Measurements from ENCODE around the gene SPINK1.
"Not testable (repeated sequence)": the region's sequence is repeated elsewhere in the genome, so short reads cannot be mapped to it uniquely, and the experiment has no call there.

SPINK1 gene, protein sequence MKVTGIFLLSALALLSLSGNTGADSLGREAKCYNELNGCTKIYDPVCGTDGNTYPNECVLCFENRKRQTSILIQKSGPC

GRCh38 chr5:147831465-147831864, at the start of gene SPINK1:
Gene SPINK1 (minus strand): TSS chr5:147831671. CDS start chr5:147831577, 94 bp downstream.
- no peak for DNase-seq

GRCh38 chr5:147880487-147880886, 49.0 kb upstream of the SPINK1 start:
- no peak for DNase-seq

DNA sequence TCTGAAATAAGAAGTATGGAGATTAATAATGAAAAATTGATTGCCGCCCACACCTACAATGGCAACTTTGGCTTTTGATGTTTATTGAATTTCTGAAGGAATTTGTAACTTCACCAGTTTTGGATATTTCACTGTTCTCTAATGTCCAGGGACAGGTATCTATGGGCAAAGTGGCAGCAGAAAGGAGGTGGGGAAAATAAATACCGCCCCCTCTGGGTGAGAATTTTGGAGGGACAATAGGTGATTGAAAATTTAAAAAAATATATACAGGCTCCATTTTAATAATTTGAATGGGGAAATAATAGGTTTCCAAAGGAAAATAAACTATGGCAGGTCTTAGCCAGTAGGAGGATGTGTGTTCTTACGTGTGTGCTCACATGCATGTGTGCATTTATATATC, 48.3 kb upstream of the SPINK1 start:
- no peak for DNase-seq

- DNase-seq: no peak
Observed at GRCh38 chr5:147878066-147878759, 46.7 kb upstream of the SPINK1 start, which contains the start of gene SCGB3A2. Gene SCGB3A2 (plus strand): TSS chr5:147878711. CDS start chr5:147878804, 93 bp downstream.

DNA sequence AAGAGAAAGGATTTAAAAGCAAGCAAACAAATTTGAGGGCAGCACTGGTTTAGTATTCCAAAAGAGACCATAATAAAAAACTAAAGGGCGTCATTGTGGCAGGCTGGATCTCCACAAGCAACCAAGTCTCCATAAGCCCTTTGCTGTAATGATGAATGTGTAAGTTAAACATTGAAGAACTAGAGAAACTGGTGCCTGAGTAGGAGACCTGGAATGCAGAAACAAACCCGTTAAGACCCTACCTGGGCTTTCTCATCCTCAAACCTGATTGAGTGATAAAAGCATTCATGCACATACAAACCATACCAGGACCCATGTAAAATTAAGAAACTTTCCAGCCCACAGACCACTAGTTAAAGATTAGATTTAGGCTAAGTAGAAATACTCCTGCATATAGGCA, 45.2 kb upstream of the SPINK1 start:
- DNase-seq: no peak

- DNase-seq: no peak
Observed at GRCh38 chr5:147876141-147876540, 44.7 kb upstream of the SPINK1 start.

- no peak for DNase-seq
Observed at GRCh38 chr5:147874910-147875367, 43.5 kb upstream of the SPINK1 start.

DNA sequence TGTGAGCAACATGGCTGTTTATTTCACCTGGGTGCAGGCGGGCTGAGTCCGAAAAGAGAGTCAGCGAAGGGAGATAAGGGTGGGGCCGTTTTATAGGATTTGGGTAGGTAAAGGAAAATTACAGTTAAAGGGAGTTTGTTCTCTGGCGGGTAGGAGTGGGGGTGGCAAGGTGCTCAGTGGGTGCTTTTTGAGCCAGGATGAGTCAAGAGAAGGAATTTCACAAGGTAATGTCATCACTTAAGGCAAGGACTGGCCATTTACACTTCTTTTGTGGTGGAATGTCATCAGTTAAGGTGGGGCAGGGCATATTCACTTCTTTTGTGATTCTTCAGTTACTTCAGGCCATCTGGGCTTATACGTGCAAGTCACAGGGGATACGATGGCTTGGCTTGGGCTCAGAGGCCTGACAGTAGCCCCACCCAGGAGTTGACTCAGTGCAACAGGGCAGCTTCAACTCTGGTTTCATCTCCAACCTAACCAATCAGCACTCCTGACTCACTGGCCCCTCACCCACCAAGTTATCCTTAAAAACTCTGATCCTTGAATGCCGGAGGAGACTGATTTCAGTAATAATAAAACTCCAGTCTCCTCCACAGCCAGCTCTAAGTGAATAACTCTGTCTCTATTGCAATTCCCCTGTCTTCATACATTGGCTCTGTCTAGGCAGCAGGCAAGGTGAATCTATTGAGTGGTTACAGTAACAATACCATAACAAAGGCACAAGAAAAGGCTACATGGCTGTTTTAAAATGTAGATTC, 42.8 kb upstream of the SPINK1 start:
- DNase-seq: not testable (repeated sequence)

- DNase-seq: not testable (repeated sequence)
Observed at GRCh38 chr5:147872744-147873435, 41.4 kb upstream of the SPINK1 start.

DNA sequence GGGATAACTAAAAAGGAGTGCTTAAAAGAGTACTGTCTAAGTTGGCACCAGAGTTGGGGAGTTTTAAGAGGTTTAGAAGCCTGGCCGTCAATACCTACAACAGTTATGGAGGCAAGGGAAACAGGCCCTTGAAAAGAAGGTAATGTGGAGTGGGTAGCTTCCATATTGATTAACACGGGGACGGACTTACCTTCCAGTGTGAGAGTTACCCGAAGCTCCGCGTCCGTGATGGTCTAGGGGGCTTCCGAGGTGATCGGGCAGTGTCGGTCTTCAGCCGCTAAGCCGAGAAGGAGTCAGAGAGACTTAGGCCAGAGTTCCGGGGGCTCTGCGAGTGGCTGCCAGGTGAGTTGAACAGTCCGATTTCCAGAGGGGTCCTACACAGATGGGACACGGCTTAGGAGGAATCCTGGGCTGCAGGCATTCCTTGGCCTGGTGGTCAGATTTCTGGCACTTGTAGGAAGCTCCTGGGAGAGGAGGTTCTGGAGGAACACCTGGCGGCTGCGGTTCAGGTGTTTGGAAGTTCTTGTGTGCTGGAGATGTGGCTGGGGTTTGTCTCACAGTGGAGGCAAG, 40.6 kb upstream of the SPINK1 start:
- not testable (repeated sequence) for DNase-seq

- DNase-seq: not testable (repeated sequence)
Observed at GRCh38 chr5:147869892-147870291, 38.4 kb upstream of the SPINK1 start.

GRCh38 chr5:147869112-147869511, 37.6 kb upstream of the SPINK1 start:
- no peak for DNase-seq

DNA sequence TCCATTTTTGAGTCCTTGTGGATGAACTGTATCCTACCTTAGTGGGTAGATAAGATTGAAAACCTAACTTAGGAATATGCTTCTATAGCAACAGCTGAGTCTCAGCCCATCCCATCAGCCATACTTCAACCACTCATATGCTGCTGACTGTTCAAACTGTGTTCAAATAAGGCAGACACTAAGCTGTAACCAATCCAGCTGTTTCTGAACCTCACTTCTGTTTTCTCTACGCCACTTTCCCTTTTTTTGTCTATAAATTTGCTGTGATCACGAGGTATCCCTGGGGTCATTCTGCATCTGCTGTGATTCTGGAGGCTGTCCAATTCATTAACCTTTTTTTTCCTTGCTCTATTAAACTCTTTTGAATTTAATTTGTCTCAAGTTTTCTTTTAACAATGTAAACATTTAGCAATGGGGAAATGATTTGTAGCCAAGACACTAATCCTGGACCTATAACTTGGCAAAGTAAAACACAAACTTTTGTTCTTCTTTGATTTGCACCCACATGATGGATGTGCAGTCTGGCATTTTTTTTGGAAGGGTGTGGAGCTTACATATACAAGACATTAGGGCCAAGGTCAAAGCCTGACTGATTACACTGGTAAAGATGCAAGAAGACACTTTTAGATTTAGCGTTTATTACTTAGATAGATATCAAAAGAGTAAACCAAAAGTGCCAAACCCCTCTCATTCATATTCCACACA, 32.1 kb upstream of the SPINK1 start:
- no peak for DNase-seq

DNA sequence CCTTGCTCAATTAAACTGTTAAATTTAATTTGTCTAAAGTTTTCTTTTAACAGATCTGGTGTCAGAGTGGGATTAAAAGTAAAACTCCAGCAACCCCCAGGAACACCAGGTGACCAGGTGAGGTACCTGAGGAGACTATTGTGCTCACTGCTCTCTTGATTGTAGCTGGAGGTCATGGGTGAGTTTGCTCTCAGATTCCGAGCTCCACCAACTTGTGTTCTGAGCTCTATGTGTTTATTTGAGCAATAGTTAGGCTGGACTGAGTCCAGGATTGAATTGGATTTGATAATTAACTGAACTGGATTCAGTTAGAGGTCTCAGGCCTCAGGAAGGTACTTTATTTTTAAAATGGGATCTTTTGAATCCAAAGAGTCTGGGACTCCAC, 29.2 kb upstream of the SPINK1 start:
- no peak for DNase-seq

DNA sequence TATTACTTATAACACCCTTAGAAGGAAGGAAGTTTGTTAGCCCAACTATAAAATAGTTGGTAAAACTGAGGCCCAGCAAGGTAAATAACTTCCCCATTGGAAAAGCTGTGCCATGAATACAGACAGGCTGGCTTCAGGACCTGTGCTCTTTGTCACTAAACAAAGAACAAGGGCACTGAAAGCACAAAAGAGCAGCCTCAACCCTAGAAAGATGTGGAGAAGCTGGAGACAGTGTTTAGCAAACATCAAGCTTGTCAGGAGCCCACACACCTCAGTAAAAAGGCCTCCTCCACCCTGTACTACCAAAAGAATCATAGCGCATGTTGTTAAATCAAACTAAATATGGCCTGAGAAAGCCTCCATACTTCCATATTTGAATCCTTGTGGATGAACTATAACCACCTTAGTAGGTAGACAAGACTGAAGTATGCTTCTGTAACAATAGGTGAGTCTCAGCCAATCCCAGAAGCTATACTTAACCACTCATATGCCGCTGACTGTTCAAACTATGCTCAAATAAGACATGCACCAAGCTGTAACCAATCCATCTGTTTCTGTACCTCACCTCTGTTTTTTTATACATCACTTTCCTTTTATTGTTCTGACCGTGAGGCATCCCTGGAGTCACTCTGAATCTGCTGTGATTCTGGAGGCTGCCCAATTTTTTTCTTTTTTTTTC, 28.6 kb upstream of the SPINK1 start:
- DNase-seq: no peak

DNA sequence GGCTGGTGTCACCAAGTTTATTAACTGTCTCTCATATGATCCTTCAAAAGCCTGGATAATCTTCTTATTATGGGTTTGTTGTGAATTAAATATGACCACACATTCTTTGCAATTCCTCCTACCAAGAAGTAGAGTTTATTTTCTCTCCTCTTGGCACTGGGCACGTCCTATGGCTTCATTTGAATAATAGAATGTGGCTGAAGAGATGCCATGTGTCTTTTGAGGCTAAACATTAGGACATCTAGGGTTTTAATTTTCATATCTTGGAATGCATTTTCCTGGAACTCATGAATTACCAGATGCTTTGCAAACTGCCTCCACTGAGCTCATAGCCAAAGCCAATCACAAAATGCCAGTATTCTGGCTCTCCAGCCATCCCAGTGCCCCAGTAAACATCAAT, 27.1 kb upstream of the SPINK1 start:
- DNase-seq: no peak

- peak; percentile 20 to 37 for DNase-seq
Observed at GRCh38 chr5:147857302-147858129, 26.0 kb upstream of the SPINK1 start.

- DNase-seq: no peak
Observed at GRCh38 chr5:147856801-147857200, 25.3 kb upstream of the SPINK1 start.

DNA sequence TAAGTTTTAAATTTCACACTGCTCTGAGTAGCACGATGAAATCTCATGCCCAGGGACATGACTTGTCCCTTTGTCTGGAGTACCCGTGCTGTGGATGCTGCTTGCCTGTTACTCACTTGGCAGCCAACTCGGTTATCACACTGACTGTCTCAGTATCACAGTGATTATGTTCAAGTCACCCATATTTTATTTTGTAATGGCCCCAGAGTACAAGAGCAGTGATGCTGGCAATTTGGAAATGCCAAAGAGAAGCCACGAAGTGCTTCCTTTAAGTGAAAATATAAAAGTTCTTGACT, 24.3 kb upstream of the SPINK1 start:
- DNase-seq: no peak

DNA sequence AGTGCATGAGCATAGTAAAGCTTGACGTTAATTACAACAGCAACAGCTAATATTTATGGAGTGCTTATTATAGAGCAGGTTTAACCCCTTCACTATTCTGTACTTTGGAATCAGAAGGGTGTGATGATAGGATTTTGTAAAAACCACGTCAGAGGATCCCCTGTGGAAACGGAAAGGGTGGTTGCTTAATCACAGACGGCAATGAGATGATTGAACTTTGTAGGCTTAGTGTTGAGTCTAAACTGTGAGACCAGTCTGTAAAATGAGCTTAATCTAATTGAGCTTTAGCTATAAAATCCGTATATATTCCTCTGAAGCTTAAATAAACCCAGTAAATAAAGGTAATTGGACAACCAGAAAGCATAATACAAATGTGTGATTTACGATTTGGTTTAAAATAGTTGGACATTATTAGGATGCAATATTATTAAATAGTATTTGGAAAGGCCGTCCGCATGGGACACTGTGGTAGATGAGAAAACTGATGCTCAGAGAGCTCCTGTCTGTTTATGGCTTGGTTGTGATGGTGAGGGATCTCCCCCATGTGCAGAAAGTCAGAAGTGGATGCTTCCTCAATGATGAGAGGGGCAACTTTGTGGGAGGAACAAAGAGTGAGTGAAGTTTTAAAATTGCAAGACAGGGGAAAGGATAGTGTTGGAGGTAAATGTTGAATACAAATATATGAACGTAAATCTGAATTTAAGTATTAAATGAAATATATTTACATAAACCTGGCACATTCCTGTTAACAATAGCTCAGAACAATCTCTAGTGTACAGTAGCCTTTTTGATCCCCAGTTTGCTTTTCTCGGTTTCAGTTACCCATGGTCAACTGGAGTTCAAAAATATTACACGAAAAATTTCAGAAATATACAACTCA, 23.7 kb upstream of the SPINK1 start:
- no peak for DNase-seq
